GM23338 (cell line): ENCODE measurements around the gene IGDCC3. TPM values are rescaled to one million over a fixed set of nuclear protein-coding genes. Genes with fewer than 3 reads are reported as not detected.

Experiments used
- ATAC-seq: fragments of 200-7000 bp; cut with Tn5 transposase; 3 replicates; pipeline ENCODE4 v1.9.1; 2020
- DNase-seq: peaks from one replicate; pipeline ENCODE4 v3.0.0-alpha.2; 2015; ENCODE audit warnings: low spot score
- H2AFZ ChIP-seq: fragments of 200-600 bp; sonication (generic); 2 replicates; pipeline ENCODE4 v1.8.0; 2016; ENCODE audit warnings: antibody characterized with exemption, mild to moderate bottlenecking, moderate library complexity
- H3F3A ChIP-seq: fragments of 200-600 bp; sonication (generic); replicated peaks from 2 replicates; pipeline ENCODE4 v1.8.0; 2017; ENCODE audit warnings: antibody characterized with exemption, mixed run types, low read depth
- H3K27ac ChIP-seq: fragments of 200-600 bp; sonication (generic); 2 replicates; pipeline ENCODE4 v1.6.1; 2016; ENCODE audit warnings: low read depth
- H3K27me3 ChIP-seq: fragments of 200-600 bp; sonication (generic); 2 replicates; pipeline ENCODE4 v1.8.0; 2016; ENCODE audit warnings: mild to moderate bottlenecking, mixed run types, moderate library complexity; ENCODE audit not compliant: insufficient read depth
- H3K36me3 ChIP-seq: fragments of 200-600 bp; sonication (generic); 2 replicates; pipeline ENCODE4 v1.8.0; 2016; ENCODE audit warnings: mild to moderate bottlenecking; ENCODE audit not compliant: insufficient read depth
- H3K4me1 ChIP-seq: fragments of 200-600 bp; sonication (generic); 2 replicates; pipeline ENCODE4 v1.8.0; 2016; ENCODE audit warnings: mild to moderate bottlenecking, moderate library complexity; ENCODE audit not compliant: insufficient read depth
- H3K4me2 ChIP-seq: fragments of 200-600 bp; sonication (generic); 2 replicates; pipeline ENCODE4 v1.7.1; 2017; ENCODE audit warnings: mixed run types
- H3K4me3 ChIP-seq: fragments of 200-600 bp; sonication (generic); 2 replicates; pipeline ENCODE4 v1.6.1; 2016; ENCODE audit warnings: mixed run types
- H3K79me2 ChIP-seq: fragments of 200-600 bp; sonication (generic); replicated peaks from 2 replicates; pipeline ENCODE4 v1.8.0; 2017; ENCODE audit warnings: mild to moderate bottlenecking; ENCODE audit not compliant: insufficient read depth
- H3K9me2 ChIP-seq: fragments of 200-600 bp; sonication (generic); 2 replicates; pipeline ENCODE4 v1.8.0; 2017; ENCODE audit not compliant: insufficient read depth
- H4K20me1 ChIP-seq: fragments of 200-600 bp; sonication (generic); replicated peaks from 2 replicates; pipeline ENCODE4 v1.8.0; 2017; ENCODE audit warnings: mild to moderate bottlenecking; ENCODE audit not compliant: insufficient read depth
- H3K27ac Mint-ChIP-seq: 2 replicates; pipeline ENCODE4 v1.8.0; 2020; ENCODE audit warnings: inconsistent platforms, mild to moderate bottlenecking, moderate library complexity, mixed read lengths
- H3K27me3 Mint-ChIP-seq: 3 replicates; pipeline ENCODE4 v1.8.0; 2022; ENCODE audit warnings: low read depth, mild to moderate bottlenecking, moderate library complexity, mixed read lengths, inconsistent platforms; ENCODE audit not compliant: insufficient read depth, poor library complexity
- H3K36me3 Mint-ChIP-seq: 3 replicates; pipeline ENCODE4 v1.8.0; 2021; ENCODE audit warnings: low read depth, mild to moderate bottlenecking, inconsistent platforms, moderate library complexity, mixed read lengths
- H3K4me1 Mint-ChIP-seq: 3 replicates; pipeline ENCODE4 v1.8.0; 2020; ENCODE audit warnings: mild to moderate bottlenecking, inconsistent platforms, mixed read lengths
- H3K4me3 Mint-ChIP-seq: 3 replicates; pipeline ENCODE4 v1.8.0; 2021; ENCODE audit warnings: moderate library complexity, mild to moderate bottlenecking, inconsistent platforms, mixed read lengths
- H3K9me3 Mint-ChIP-seq: 3 replicates; pipeline ENCODE4 v1.8.0; 2020; ENCODE audit warnings: moderate library complexity, mild to moderate bottlenecking, inconsistent platforms, mixed read lengths
- CREB1 ChIP-seq: fragments of 250-450 bp; sonication (Bioruptor Pico); IDR thresholded peaks from 2 replicates; pipeline ENCODE4 v1.5.0; 2020; ENCODE audit warnings: low read depth, mild to moderate bottlenecking, moderate library complexity
- CTCF ChIP-seq, 2 experiments: fragments of 200-600 bp in 1 of 2; sonication (generic) in 1 of 2; conservative IDR thresholded peaks; 2 replicates each; pipeline versions ENCODE4 v1.5.1 to v1.6.1; 2016 to 2017; ENCODE audit warnings: antibody characterized with exemption in 2 of 2, low read depth in 2 of 2, mild to moderate bottlenecking in 2 of 2, moderate library complexity in 1 of 2
- EZH2 ChIP-seq: fragments of 200-600 bp; sonication (generic); IDR thresholded peaks from one replicate; pipeline ENCODE4 v1.8.0; 2017; ENCODE audit warnings: antibody characterized with exemption, mild to moderate bottlenecking, low read depth; ENCODE audit not compliant: unreplicated experiment
- JUNB ChIP-seq: IDR thresholded peaks from one replicate; pipeline ENCODE4 v1.6.1; 2016; ENCODE audit warnings: antibody characterized with exemption; ENCODE audit not compliant: unreplicated experiment
- NANOG ChIP-seq: IDR thresholded peaks from 2 replicates; pipeline ENCODE4 v1.6.1; 2016; ENCODE audit warnings: antibody characterized with exemption, borderline replicate concordance
- POLR2AphosphoS5 ChIP-seq: IDR thresholded peaks from 2 replicates; pipeline ENCODE4 v1.6.1; 2016; ENCODE audit warnings: antibody characterized with exemption, low read depth
- ZNF114 ChIP-seq: fragments of 250-450 bp; sonication (Bioruptor Pico); IDR thresholded peaks from 2 replicates; pipeline ENCODE4 v1.5.0; 2020; ENCODE audit warnings: mild to moderate bottlenecking, moderate library complexity
- ZNF331 ChIP-seq: fragments of 250-450 bp; sonication (Bioruptor Pico); IDR thresholded peaks from 2 replicates; pipeline ENCODE4 v1.5.0; 2020; ENCODE audit warnings: low read depth, mild to moderate bottlenecking, moderate library complexity
- ZNF462 ChIP-seq: fragments of 250-450 bp; sonication (Bioruptor Pico); IDR thresholded peaks from 2 replicates; pipeline ENCODE4 v1.5.0; 2020; ENCODE audit warnings: mild to moderate bottlenecking, moderate library complexity
- polyA plus RNA-seq: library from polyadenylated mRNA; unstranded; fragments of >200 nt; fragmentation: Nextera tagmentation; extraction: Ambion mirVana; gene quantifications from 2 replicates; pipeline ENCODE4 v1.2.1, GENCODE V29; 2016
- total RNA-seq: library from RNA; depleted of rRNA; stranded (reverse); fragments of >200 nt; shearing (Covaris generic); gene quantifications from 2 replicates; pipeline ENCODE4 v1.2.3, GENCODE V29; 2014
- TF ChIP-seq, protein P1 (sequence below): IDR thresholded peaks from one replicate; pipeline ENCODE4 v1.6.1; 2018; ENCODE audit warnings: antibody characterized with exemption; ENCODE audit not compliant: unreplicated experiment
- TF ChIP-seq, protein P2 (sequence below): IDR thresholded peaks from 2 replicates; pipeline ENCODE4 v1.6.1; 2016; ENCODE audit warnings: antibody characterized with exemption

IGDCC3 gene
- total and polyA plus RNA-seq, 2 experiments from 2014 or later, result 15.3 to 30.7 TPM

DNA sequence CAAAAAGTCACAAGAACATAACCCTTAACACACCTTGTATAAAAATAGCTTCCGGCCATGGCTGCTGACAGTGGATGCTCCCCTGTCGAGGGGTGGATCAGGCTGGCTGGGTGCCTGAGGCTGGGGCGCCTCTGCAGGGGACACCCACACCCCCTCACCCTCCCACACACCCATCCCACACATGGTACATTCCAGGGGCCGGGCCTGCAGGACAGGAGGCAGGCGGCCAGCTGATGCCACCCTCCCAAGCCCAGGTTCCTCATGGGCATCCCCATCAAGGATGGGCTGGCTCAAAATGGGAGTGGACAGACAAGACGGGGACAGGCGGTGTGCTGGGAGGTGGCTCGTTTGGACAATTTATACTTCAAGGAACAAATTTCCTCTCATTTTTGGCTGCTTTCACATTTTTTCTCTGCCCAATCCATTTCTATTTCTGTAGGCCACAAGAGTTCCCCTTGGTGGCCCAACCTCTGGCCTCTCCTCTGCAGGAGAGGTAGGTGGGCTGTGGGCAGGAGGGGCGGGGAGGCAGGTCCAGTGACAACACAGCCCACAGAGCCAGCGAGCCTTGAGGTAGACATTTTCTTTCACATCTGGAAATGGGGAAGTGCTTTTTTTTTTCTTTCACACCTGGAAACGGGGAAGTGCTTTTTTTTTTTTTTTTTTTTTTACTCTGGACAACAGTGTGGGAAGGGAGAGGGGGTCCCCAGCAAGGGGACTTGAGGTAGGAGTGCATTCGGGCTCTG lies 50.0 kb downstream of the IGDCC3 start:
- Mint-ChIP-seq H3K36me3 (peaks cover 32% of the 10 kb centered on the region), H3K27me3 (peaks cover 5% of the 10 kb centered on the region), H3K27ac (no peak overlapping the region), H3K9me3 (no peaks in the 10 kb centered on the region; the same call in 2 of the 3 replicates), H3K4me1 (peaks cover 18% of the 10 kb centered on the region), H3K4me3 (no peak overlapping the region)
- no peak overlapping the region for H2AFZ ChIP-seq
- TF ChIP-seq EZH2 (no peak), ZNF331 (CRISPR knock-in tag) (no peak), JUNB (no peak), POLR2AphosphoS5 (no peak), ZNF114 (CRISPR knock-in tag) (no peak), CREB1 (CRISPR knock-in tag) (no peak), CTCF (conservative IDR thresholded peaks at IDR 0.05; ENCODE audit: low read depth in 2 of 2) (no peak), NANOG (no peak), ZNF462 (no peak)
- TF ChIP-seq, protein P1, sequence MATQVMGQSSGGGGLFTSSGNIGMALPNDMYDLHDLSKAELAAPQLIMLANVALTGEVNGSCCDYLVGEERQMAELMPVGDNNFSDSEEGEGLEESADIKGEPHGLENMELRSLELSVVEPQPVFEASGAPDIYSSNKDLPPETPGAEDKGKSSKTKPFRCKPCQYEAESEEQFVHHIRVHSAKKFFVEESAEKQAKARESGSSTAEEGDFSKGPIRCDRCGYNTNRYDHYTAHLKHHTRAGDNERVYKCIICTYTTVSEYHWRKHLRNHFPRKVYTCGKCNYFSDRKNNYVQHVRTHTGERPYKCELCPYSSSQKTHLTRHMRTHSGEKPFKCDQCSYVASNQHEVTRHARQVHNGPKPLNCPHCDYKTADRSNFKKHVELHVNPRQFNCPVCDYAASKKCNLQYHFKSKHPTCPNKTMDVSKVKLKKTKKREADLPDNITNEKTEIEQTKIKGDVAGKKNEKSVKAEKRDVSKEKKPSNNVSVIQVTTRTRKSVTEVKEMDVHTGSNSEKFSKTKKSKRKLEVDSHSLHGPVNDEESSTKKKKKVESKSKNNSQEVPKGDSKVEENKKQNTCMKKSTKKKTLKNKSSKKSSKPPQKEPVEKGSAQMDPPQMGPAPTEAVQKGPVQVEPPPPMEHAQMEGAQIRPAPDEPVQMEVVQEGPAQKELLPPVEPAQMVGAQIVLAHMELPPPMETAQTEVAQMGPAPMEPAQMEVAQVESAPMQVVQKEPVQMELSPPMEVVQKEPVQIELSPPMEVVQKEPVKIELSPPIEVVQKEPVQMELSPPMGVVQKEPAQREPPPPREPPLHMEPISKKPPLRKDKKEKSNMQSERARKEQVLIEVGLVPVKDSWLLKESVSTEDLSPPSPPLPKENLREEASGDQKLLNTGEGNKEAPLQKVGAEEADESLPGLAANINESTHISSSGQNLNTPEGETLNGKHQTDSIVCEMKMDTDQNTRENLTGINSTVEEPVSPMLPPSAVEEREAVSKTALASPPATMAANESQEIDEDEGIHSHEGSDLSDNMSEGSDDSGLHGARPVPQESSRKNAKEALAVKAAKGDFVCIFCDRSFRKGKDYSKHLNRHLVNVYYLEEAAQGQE, result no peak
- TF ChIP-seq, protein P2, sequence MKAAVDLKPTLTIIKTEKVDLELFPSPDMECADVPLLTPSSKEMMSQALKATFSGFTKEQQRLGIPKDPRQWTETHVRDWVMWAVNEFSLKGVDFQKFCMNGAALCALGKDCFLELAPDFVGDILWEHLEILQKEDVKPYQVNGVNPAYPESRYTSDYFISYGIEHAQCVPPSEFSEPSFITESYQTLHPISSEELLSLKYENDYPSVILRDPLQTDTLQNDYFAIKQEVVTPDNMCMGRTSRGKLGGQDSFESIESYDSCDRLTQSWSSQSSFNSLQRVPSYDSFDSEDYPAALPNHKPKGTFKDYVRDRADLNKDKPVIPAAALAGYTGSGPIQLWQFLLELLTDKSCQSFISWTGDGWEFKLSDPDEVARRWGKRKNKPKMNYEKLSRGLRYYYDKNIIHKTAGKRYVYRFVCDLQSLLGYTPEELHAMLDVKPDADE, result no peak
- DNase-seq, result no peak
- no peak for ATAC-seq
- no peaks in the 10 kb centered on the region for H3K36me3 ChIP-seq
- H3K9me2 ChIP-seq, result no peaks in the 10 kb centered on the region
- no peaks in the 10 kb centered on the region; the same call in 1 of the 2 replicates for H4K20me1 ChIP-seq
- peaks cover 16% of the 10 kb centered on the region; the same call in 1 of the 2 replicates for H3K4me1 ChIP-seq
- no peaks in the 10 kb centered on the region for H3K27me3 ChIP-seq
- H3F3A ChIP-seq, result 0 out of 2 replicates have a peak, but pooled peaks cover 9% of the 10 kb centered on the region
- H3K27ac ChIP-seq, result no peak overlapping the region
- no peaks in the 10 kb centered on the region for H3K79me2 ChIP-seq
- H3K4me3 ChIP-seq, result no peak overlapping the region
- H3K4me2 ChIP-seq, result no peak overlapping the region
